ENCODE measurements around the gene ADARB2.

DNA sequence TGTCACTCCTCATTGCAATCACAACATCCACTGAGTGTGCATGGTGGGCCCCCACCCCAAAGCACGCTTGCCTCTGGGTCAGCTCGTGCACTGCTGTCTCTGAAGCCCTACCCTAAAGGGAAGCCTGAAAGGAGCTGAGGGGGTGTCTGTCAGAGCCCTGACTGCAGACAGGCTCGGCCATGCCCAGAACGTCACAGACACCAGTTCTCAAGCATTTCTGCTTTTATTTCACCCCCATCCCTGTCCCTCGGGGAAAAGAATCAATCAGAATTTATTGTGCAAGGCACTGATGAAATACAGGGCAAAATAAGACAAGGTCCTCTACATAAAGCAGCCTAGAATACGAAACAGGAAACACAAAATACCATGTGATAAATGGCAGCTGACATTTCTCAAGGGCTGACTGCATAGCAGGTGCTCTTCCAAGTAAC lies 449.3 kb downstream of the ADARB2 start:
- TF ChIP-seq, protein P1, sequence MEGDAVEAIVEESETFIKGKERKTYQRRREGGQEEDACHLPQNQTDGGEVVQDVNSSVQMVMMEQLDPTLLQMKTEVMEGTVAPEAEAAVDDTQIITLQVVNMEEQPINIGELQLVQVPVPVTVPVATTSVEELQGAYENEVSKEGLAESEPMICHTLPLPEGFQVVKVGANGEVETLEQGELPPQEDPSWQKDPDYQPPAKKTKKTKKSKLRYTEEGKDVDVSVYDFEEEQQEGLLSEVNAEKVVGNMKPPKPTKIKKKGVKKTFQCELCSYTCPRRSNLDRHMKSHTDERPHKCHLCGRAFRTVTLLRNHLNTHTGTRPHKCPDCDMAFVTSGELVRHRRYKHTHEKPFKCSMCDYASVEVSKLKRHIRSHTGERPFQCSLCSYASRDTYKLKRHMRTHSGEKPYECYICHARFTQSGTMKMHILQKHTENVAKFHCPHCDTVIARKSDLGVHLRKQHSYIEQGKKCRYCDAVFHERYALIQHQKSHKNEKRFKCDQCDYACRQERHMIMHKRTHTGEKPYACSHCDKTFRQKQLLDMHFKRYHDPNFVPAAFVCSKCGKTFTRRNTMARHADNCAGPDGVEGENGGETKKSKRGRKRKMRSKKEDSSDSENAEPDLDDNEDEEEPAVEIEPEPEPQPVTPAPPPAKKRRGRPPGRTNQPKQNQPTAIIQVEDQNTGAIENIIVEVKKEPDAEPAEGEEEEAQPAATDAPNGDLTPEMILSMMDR (IDR thresholded peaks at IDR 0.05): no peak
- no peak for TF ChIP-seq POLR2A (IDR thresholded peaks at IDR 0.05)

Data from Peyer's patch (tissue), 4 donors.